ENCODE results near the gene UNK. TPM values are rescaled to one million over a fixed set of nuclear protein-coding genes. Genes with fewer than 3 reads are reported as not detected.

UNK gene
- total RNA-seq, 2 donors from 2014 or later, result 31.0 to 51.7 TPM

- no peak for ATAC-seq (ENCODE audit: insufficient number of reproducible peaks, low FRiP score, low read depth)
- Histone ChIP-seq H3K9me3 (no peaks in the 10 kb centered on the region), H3K36me3 (peaks cover 90% of the 10 kb centered on the region), H3K27ac (no peak overlapping the region), H3K27me3 (replicated peaks; ENCODE audit: insufficient read depth) (no peaks in the 10 kb centered on the region), H3K4me3 (no peak overlapping the region), H3K4me1 (ENCODE audit: control insufficient read depth in 1 of 2, low read depth in 2 of 2) (no peaks in the 10 kb centered on the region)
- TF ChIP-seq, protein P1, sequence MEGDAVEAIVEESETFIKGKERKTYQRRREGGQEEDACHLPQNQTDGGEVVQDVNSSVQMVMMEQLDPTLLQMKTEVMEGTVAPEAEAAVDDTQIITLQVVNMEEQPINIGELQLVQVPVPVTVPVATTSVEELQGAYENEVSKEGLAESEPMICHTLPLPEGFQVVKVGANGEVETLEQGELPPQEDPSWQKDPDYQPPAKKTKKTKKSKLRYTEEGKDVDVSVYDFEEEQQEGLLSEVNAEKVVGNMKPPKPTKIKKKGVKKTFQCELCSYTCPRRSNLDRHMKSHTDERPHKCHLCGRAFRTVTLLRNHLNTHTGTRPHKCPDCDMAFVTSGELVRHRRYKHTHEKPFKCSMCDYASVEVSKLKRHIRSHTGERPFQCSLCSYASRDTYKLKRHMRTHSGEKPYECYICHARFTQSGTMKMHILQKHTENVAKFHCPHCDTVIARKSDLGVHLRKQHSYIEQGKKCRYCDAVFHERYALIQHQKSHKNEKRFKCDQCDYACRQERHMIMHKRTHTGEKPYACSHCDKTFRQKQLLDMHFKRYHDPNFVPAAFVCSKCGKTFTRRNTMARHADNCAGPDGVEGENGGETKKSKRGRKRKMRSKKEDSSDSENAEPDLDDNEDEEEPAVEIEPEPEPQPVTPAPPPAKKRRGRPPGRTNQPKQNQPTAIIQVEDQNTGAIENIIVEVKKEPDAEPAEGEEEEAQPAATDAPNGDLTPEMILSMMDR (IDR thresholded peaks at IDR 0.05), result no peak
- no peak for DNase-seq (ENCODE audit: low spot score)
Measured at GRCh38 chr17:75816693-75817092, 32.1 kb downstream of the UNK start.

GRCh38 chr17:75817571-75817970, 33.0 kb downstream of the UNK start:
- H3K27ac ChIP-seq, result no peak overlapping the region
- peaks cover 0 to 8% of the 10 kb centered on the region in 2 donors for H3K4me1 ChIP-seq (ENCODE audit: control insufficient read depth in 1 of 2, low read depth in 2 of 2)
- no peaks in the 10 kb centered on the region for H3K27me3 ChIP-seq (replicated peaks; ENCODE audit: insufficient read depth)
- no peaks in the 10 kb centered on the region for H3K9me3 ChIP-seq
- TF ChIP-seq, protein P1 (IDR thresholded peaks at IDR 0.05), result no peak
- no peak overlapping the region for H3K4me3 ChIP-seq
- peaks cover 90% of the 10 kb centered on the region for H3K36me3 ChIP-seq
- ATAC-seq (ENCODE audit: insufficient number of reproducible peaks, low FRiP score, low read depth) (no peak), DNase-seq (ENCODE audit: low spot score) (no peak)

DNA sequence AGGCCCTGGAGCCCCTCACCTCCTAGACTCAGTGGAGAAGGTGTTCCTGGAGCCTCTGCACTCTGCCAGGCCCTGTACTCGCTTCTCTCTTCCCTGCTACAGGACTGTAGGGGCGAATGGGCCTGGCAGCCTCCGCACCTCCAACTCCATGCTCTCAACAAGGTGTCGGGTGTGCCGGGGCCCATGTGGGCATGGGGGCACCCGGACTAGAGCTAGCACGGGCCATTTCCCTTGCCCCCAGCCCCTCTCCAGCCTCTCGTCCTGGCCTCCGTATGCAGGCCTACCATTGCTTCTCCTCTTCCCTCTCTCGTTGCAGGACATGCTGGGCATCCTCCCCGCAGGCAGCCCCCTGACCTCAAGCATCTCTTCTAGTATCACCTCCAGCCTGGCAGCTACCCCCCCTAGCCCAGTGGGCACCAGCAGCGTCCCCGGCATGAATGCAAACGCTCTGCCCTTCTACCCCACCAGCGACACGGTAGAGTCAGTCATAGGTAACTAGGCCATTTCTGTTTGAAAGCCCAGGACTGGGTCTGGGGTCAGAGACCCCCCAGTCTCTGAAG, 33.8 kb downstream of the UNK start:
- no peak overlapping the region for H3K4me3 ChIP-seq
- H3K27me3 ChIP-seq (replicated peaks; ENCODE audit: insufficient read depth), result no peaks in the 10 kb centered on the region
- H3K27ac ChIP-seq, result no peak overlapping the region
- peaks cover 87% of the 10 kb centered on the region for H3K36me3 ChIP-seq
- ATAC-seq (ENCODE audit: insufficient number of reproducible peaks, low FRiP score, low read depth) (no peak), DNase-seq (ENCODE audit: low spot score) (no peak)
- H3K4me1 ChIP-seq (ENCODE audit: control insufficient read depth in 1 of 2, low read depth in 2 of 2), result peaks cover 0 to 11% of the 10 kb centered on the region in 2 donors
- TF ChIP-seq, protein P1 (IDR thresholded peaks at IDR 0.05), result no peak
- no peaks in the 10 kb centered on the region for H3K9me3 ChIP-seq

DNA sequence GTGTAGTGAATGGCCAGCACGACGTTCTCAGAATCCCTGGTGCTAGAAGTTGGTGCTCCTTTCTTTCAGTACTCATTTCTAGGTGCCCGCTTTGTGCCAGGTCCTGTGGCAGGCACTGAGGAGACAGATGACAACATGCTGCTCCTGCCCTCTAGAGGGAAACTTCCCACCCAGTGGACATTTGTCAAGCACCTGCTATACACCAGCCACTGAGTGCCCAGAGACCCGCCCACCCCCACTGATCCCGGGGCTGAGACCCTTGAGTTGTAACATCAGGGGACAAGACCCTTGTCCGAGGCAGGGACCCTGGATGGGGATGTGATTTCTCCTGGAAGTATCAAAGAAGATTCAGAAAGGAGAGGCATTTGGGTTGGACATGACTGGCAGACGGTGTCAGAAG, 34.5 kb downstream of the UNK start:
- peaks cover 87% of the 10 kb centered on the region for H3K36me3 ChIP-seq
- H3K27ac ChIP-seq, result no peak overlapping the region
- DNase-seq (ENCODE audit: low spot score) (no peak), ATAC-seq (ENCODE audit: insufficient number of reproducible peaks, low FRiP score, low read depth) (no peak)
- H3K27me3 ChIP-seq (replicated peaks; ENCODE audit: insufficient read depth), result no peaks in the 10 kb centered on the region
- H3K4me1 ChIP-seq (ENCODE audit: control insufficient read depth in 1 of 2, low read depth in 2 of 2), result peaks cover 0 to 11% of the 10 kb centered on the region in 2 donors
- TF ChIP-seq, protein P1 (IDR thresholded peaks at IDR 0.05), result no peak
- H3K4me3 ChIP-seq, result no peak overlapping the region
- H3K9me3 ChIP-seq, result no peaks in the 10 kb centered on the region

GRCh38 chr17:75819678-75820077, 35.1 kb downstream of the UNK start:
- Histone ChIP-seq H3K36me3 (peaks cover 84% of the 10 kb centered on the region), H3K4me3 (no peak overlapping the region), H3K4me1 (ENCODE audit: control insufficient read depth in 1 of 2, low read depth in 2 of 2) (peaks cover 0 to 11% of the 10 kb centered on the region in 2 donors), H3K27ac (no peak overlapping the region), H3K27me3 (replicated peaks; ENCODE audit: insufficient read depth) (no peaks in the 10 kb centered on the region), H3K9me3 (no peaks in the 10 kb centered on the region)
- ATAC-seq (ENCODE audit: insufficient number of reproducible peaks, low FRiP score, low read depth), result no peak
- no peak for DNase-seq (ENCODE audit: low spot score)
- TF ChIP-seq, protein P1 (IDR thresholded peaks at IDR 0.05), result no peak
